Measurements from ENCODE around the gene STK17A. TPM values are rescaled to one million over a fixed set of nuclear protein-coding genes. Genes with fewer than 3 reads are reported as not detected.

STK17A gene
- total and polyA plus RNA-seq, 2 of the 8 experiments (the other 6 are each of a cell fraction or from before 2014, with no cell fraction given): 2.2 to 12.2 TPM

GRCh38 chr7:43589728-43590127 is 6.8 kb downstream of the STK17A start:
- H2AFZ ChIP-seq (ENCODE audit: low read length): no peak overlapping the region
- H2AK5ac ChIP-seq (ENCODE audit: low read depth, low read length): no peak overlapping the region
- H3K56ac ChIP-seq (replicated peaks; ENCODE audit: insufficient read length, low read depth, low read length): no peak overlapping the region
- H4K5ac ChIP-seq (ENCODE audit: insufficient read length, low read depth, low read length): no peak overlapping the region
- no peaks in the 10 kb centered on the region for H3K23me2 ChIP-seq (ENCODE audit: low read depth, low read length)
- peaks cover 2% of the 10 kb centered on the region; the same call in 1 of the 2 replicates for H3K79me1 ChIP-seq (ENCODE audit: low read depth, low read length)
- H3K27me3 ChIP-seq (replicated peaks in 1 of 4; ENCODE audit: control insufficient read depth in 3 of 4, extremely low read depth in 1 of 4, insufficient read depth in 3 of 4, low read length in 3 of 4): no peaks in the 10 kb centered on the region
- H3K9me3 ChIP-seq (ENCODE audit: insufficient read depth in 2 of 2, low read depth in 1 of 2, low read length in 1 of 2): no peaks in the 10 kb centered on the region
- no peak overlapping the region for H4K91ac ChIP-seq (replicated peaks; ENCODE audit: insufficient read length, low read length)
- no peak overlapping the region for H4K8ac ChIP-seq (ENCODE audit: extremely low read depth, insufficient read depth, low read length)
- H3K4ac ChIP-seq (replicated peaks; ENCODE audit: insufficient read length, low read depth, low read length): no peak overlapping the region
- H3K27ac ChIP-seq (ENCODE audit: low read depth, low read length): no peak overlapping the region
- H2BK120ac ChIP-seq (replicated peaks; ENCODE audit: low read depth, low read length): no peak overlapping the region
- TF ChIP-seq BCL11A (IDR thresholded peaks at IDR 0.05; ENCODE audit: low read depth in 2 of 2, low read length in 2 of 2) (no peak), KDM4A (IDR thresholded peaks at IDR 0.05; ENCODE audit: low read depth, low read length, severe bottlenecking) (no peak), SIRT6 (IDR thresholded peaks at IDR 0.05; ENCODE audit: low read length) (no peak), GABPA (IDR thresholded peaks at IDR 0.05; ENCODE audit: borderline replicate concordance, insufficient read depth, low read length) (no peak), CREB1 (IDR thresholded peaks at IDR 0.05) (no peak), SIX5 (IDR thresholded peaks at IDR 0.05; ENCODE audit: low read depth, low read length) (no peak), RAD21 (IDR thresholded peaks at IDR 0.05 in 1 of 2, conservative IDR thresholded peaks at IDR 0.05 in 1 of 2; ENCODE audit: low read depth in 2 of 2, low read length in 2 of 2) (no peak), BRCA1 (IDR thresholded peaks at IDR 0.05; ENCODE audit: low read depth, low read length) (no peak), TAF7 (optimal IDR thresholded peaks at IDR 0.05; ENCODE audit: borderline replicate concordance, low read depth, low read length) (no peak), SP2 (IDR thresholded peaks at IDR 0.05; ENCODE audit: low read length) (no peak)
- H3K14ac ChIP-seq (ENCODE audit: insufficient read length): no peak overlapping the region
- H2BK5ac ChIP-seq (ENCODE audit: low read depth, low read length): no peak overlapping the region
- H3K4me3 ChIP-seq (ENCODE audit: extremely low read depth in 1 of 4, insufficient read depth in 2 of 4, low read depth in 3 of 4, low read length in 4 of 4): no peak overlapping the region
- ChIA-PET POLR2A (ENCODE audit: partially characterized antibody) (no interaction called here), CTCF (ENCODE audit: partially characterized antibody) (interaction anchor here (1.1 kb wide), 1 partner anchor 181 kb away, joined by 3 read pairs; no protein-coding TSS in a partner anchor)
- DNase-seq (ENCODE audit: low read depth in 1 of 2, low spot score in 2 of 2) (no peak), FAIRE-seq (no peak)
- H3K23ac ChIP-seq (ENCODE audit: insufficient read length): no peak overlapping the region
- no peaks in the 10 kb centered on the region for H3K36me3 ChIP-seq (ENCODE audit: control insufficient read depth in 2 of 4, insufficient read depth in 4 of 4, low read length in 3 of 4)
- H3K4me1 ChIP-seq (replicated peaks in 1 of 4; ENCODE audit: control insufficient read depth in 3 of 4, insufficient read depth in 4 of 4, low read length in 3 of 4): peaks cover 0 to 3% (median 2%) of the 10 kb centered on the region in 4 experiments; a peak in 2 of 7 replicates
- H3K79me2 ChIP-seq (ENCODE audit: control insufficient read depth in 1 of 2, insufficient read depth in 2 of 2, low read length in 2 of 2): peaks cover 0 to 75% of the 10 kb centered on the region in 2 experiments; a peak in 2 of 4 replicates
- H3K9ac ChIP-seq (replicated peaks in 1 of 4; ENCODE audit: extremely low read depth in 1 of 4, low read depth in 3 of 4, low read length in 3 of 4): no peak overlapping the region
- H3K18ac ChIP-seq (ENCODE audit: extremely low read depth, low read length): no peak overlapping the region
- peaks cover 0 to 5% of the 10 kb centered on the region in 2 experiments for H4K20me1 ChIP-seq (replicated peaks in 1 of 2; ENCODE audit: control insufficient read depth in 1 of 2, insufficient read depth in 2 of 2, low read length in 2 of 2)
- WGBS, 2 experiments (ENCODE audit: extremely low coverage in 1 of 2, insufficient coverage in 1 of 2, insufficient read length in 1 of 2, insufficient replicate concordance in 2 of 2, low coverage in 1 of 2, low lambda C conversion rate in 2 of 2, missing lambda C conversion rate in 1 of 2): 92% methylated on average over 3 of the region's 3 CpGs; no CpG with 5 or more reads in 1 of the 2 experiments
- H2BK20ac ChIP-seq (ENCODE audit: low read length): no peak overlapping the region
- no peak overlapping the region for H2BK12ac ChIP-seq (ENCODE audit: low read depth, low read length)
- no peak overlapping the region for H2BK15ac ChIP-seq (ENCODE audit: low read length)
- H3K4me2 ChIP-seq (ENCODE audit: insufficient read depth in 1 of 2, low read depth in 2 of 2, low read length in 2 of 2): no peak overlapping the region
